ENCODE data around the gene RHEBL1. TPM values are rescaled to one million over a fixed set of nuclear protein-coding genes. Genes with fewer than 3 reads are reported as not detected.

The RHEBL1 gene
- total and polyA plus RNA-seq, 4 donors, result 0.29 to 1.2 (median 0.36) TPM; not detected in 1

DNA sequence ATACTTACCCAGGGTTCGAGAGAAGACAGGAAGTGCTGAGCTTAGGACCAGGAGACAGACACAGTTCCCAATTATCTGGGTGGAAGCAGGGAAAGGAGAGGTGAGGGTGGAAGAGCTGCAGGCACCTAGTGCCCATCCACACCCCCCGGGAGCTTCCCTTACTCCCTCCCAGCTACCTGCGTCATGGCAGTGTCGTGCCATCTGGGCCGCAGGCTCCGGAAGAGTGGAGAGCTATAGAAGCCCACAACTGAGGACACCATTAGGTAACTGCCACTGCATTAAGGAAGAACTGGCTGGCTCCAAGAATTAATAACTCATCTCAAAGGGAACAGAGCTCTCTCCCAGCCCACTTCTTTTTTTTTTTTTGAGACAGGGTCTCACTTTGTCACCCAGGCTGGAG, 30.6 kb upstream of the RHEBL1 start:
- H3K4me3 ChIP-seq (ENCODE audit: low read depth in 1 of 3, low read length in 3 of 3), result no peak overlapping the region
- H3K9ac ChIP-seq (ENCODE audit: low read depth in 1 of 2, low read length in 2 of 2), result no peak overlapping the region
- 94% methylated on average over 6 of the region's 6 CpGs for WGBS
- H3K4me1 ChIP-seq (ENCODE audit: control insufficient read depth in 4 of 4, insufficient read depth in 4 of 4, low read length in 3 of 4), result no peaks in the 10 kb centered on the region
- TF ChIP-seq RXRA (IDR thresholded peaks at IDR 0.05), result no peak
- TF ChIP-seq NR2F2 (IDR thresholded peaks at IDR 0.05), result no peak
- no peak for TF ChIP-seq GABPA (IDR thresholded peaks at IDR 0.05 in 1 of 2, conservative IDR thresholded peaks at IDR 0.05 in 1 of 2)
- TF ChIP-seq JUND (IDR thresholded peaks at IDR 0.05), result no peak
- TF ChIP-seq YY1 (IDR thresholded peaks at IDR 0.05), result no peak
- TF ChIP-seq SP1 (IDR thresholded peaks at IDR 0.05), result no peak
- TF ChIP-seq, protein P1, sequence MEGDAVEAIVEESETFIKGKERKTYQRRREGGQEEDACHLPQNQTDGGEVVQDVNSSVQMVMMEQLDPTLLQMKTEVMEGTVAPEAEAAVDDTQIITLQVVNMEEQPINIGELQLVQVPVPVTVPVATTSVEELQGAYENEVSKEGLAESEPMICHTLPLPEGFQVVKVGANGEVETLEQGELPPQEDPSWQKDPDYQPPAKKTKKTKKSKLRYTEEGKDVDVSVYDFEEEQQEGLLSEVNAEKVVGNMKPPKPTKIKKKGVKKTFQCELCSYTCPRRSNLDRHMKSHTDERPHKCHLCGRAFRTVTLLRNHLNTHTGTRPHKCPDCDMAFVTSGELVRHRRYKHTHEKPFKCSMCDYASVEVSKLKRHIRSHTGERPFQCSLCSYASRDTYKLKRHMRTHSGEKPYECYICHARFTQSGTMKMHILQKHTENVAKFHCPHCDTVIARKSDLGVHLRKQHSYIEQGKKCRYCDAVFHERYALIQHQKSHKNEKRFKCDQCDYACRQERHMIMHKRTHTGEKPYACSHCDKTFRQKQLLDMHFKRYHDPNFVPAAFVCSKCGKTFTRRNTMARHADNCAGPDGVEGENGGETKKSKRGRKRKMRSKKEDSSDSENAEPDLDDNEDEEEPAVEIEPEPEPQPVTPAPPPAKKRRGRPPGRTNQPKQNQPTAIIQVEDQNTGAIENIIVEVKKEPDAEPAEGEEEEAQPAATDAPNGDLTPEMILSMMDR (IDR thresholded peaks at IDR 0.05; ENCODE audit: low read depth, low read length, missing input control), result no peak
- no peak for TF ChIP-seq EGR1 (IDR thresholded peaks at IDR 0.05; ENCODE audit: low read depth in 2 of 2)
- TF ChIP-seq, protein P2, sequence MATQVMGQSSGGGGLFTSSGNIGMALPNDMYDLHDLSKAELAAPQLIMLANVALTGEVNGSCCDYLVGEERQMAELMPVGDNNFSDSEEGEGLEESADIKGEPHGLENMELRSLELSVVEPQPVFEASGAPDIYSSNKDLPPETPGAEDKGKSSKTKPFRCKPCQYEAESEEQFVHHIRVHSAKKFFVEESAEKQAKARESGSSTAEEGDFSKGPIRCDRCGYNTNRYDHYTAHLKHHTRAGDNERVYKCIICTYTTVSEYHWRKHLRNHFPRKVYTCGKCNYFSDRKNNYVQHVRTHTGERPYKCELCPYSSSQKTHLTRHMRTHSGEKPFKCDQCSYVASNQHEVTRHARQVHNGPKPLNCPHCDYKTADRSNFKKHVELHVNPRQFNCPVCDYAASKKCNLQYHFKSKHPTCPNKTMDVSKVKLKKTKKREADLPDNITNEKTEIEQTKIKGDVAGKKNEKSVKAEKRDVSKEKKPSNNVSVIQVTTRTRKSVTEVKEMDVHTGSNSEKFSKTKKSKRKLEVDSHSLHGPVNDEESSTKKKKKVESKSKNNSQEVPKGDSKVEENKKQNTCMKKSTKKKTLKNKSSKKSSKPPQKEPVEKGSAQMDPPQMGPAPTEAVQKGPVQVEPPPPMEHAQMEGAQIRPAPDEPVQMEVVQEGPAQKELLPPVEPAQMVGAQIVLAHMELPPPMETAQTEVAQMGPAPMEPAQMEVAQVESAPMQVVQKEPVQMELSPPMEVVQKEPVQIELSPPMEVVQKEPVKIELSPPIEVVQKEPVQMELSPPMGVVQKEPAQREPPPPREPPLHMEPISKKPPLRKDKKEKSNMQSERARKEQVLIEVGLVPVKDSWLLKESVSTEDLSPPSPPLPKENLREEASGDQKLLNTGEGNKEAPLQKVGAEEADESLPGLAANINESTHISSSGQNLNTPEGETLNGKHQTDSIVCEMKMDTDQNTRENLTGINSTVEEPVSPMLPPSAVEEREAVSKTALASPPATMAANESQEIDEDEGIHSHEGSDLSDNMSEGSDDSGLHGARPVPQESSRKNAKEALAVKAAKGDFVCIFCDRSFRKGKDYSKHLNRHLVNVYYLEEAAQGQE (IDR thresholded peaks at IDR 0.05), result no peak
- H3K9me3 ChIP-seq (ENCODE audit: control insufficient read depth in 4 of 4, low read length in 3 of 4), result no peaks in the 10 kb centered on the region
- no peak for DNase-seq (ENCODE audit: low spot score)
- no peak overlapping the region for H3K27ac ChIP-seq (ENCODE audit: low read depth in 1 of 2, low read length in 2 of 2)
- H3K27me3 ChIP-seq (ENCODE audit: control insufficient read depth in 4 of 4, insufficient read depth in 4 of 4, low read length in 3 of 4), result no peaks in the 10 kb centered on the region
- H3K36me3 ChIP-seq (ENCODE audit: control insufficient read depth in 4 of 4, insufficient read depth in 3 of 4, low read depth in 1 of 4, low read length in 3 of 4), result peaks cover 11 to 54% (median 50%) of the 10 kb centered on the region in 4 donors

DNA sequence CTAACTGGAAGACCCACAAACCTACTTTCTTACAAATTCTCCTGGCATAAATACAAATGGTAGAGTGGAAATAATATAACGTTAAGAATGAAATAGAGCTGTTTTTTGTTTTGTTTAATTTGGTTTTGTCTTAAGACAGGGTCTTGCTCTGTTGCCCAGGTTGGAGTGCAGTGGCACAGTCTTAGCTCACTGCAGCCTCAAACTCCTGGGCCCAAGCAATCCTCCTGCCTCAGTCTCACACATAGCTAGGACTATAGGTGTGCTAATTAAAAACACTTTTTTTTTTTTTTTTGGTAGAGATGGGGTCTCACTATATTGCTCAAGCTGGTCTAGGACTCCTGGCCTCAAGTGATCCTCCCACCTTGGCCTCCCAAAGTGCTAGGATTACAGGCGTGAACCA, 28.9 kb upstream of the RHEBL1 start:
- DNase-seq (ENCODE audit: low spot score), result no peak
- Histone ChIP-seq H3K36me3 (ENCODE audit: control insufficient read depth in 4 of 4, insufficient read depth in 3 of 4, low read depth in 1 of 4, low read length in 3 of 4) (peaks cover 7 to 51% (median 43%) of the 10 kb centered on the region in 4 donors), H3K9ac (ENCODE audit: low read depth in 1 of 2, low read length in 2 of 2) (no peak overlapping the region), H3K4me3 (ENCODE audit: low read depth in 1 of 3, low read length in 3 of 3) (no peak overlapping the region), H3K27me3 (ENCODE audit: control insufficient read depth in 4 of 4, insufficient read depth in 4 of 4, low read length in 3 of 4) (no peaks in the 10 kb centered on the region), H3K27ac (ENCODE audit: low read depth in 1 of 2, low read length in 2 of 2) (no peak overlapping the region), H3K4me1 (ENCODE audit: control insufficient read depth in 4 of 4, insufficient read depth in 4 of 4, low read length in 3 of 4) (peaks cover 0 to 9% (median 6%) of the 10 kb centered on the region in 4 donors), H3K9me3 (ENCODE audit: control insufficient read depth in 4 of 4, low read length in 3 of 4) (no peaks in the 10 kb centered on the region)
- 94% methylated on average over 2 of the region's 2 CpGs for WGBS
- TF ChIP-seq, protein P2 (IDR thresholded peaks at IDR 0.05), result no peak
- TF ChIP-seq RAD21 (IDR thresholded peaks at IDR 0.05) (no peak), SP1 (IDR thresholded peaks at IDR 0.05) (no peak), EGR1 (IDR thresholded peaks at IDR 0.05; ENCODE audit: low read depth in 2 of 2) (no peak), GABPA (IDR thresholded peaks at IDR 0.05 in 1 of 2, conservative IDR thresholded peaks at IDR 0.05 in 1 of 2) (no peak), FOXA1 (IDR thresholded peaks at IDR 0.05) (no peak), RXRA (IDR thresholded peaks at IDR 0.05) (no peak), TAF1 (conservative IDR thresholded peaks at IDR 0.05) (no peak), NR2F2 (IDR thresholded peaks at IDR 0.05) (no peak), YY1 (IDR thresholded peaks at IDR 0.05) (no peak), HNF4G (IDR thresholded peaks at IDR 0.05) (no peak), HNF4A (conservative IDR thresholded peaks at IDR 0.05) (no peak), JUND (IDR thresholded peaks at IDR 0.05) (no peak), FOXA2 (IDR thresholded peaks at IDR 0.05) (no peak)
- TF ChIP-seq, protein P1 (IDR thresholded peaks at IDR 0.05; ENCODE audit: low read depth, low read length, missing input control), result no peak
- TF ChIP-seq, protein P3, sequence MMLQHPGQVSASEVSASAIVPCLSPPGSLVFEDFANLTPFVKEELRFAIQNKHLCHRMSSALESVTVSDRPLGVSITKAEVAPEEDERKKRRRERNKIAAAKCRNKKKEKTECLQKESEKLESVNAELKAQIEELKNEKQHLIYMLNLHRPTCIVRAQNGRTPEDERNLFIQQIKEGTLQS (IDR thresholded peaks at IDR 0.05), result no peak
- TF ChIP-seq, protein P4, sequence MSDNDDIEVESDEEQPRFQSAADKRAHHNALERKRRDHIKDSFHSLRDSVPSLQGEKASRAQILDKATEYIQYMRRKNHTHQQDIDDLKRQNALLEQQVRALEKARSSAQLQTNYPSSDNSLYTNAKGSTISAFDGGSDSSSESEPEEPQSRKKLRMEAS (IDR thresholded peaks at IDR 0.05), result no peak
- TF ChIP-seq, protein P5, sequence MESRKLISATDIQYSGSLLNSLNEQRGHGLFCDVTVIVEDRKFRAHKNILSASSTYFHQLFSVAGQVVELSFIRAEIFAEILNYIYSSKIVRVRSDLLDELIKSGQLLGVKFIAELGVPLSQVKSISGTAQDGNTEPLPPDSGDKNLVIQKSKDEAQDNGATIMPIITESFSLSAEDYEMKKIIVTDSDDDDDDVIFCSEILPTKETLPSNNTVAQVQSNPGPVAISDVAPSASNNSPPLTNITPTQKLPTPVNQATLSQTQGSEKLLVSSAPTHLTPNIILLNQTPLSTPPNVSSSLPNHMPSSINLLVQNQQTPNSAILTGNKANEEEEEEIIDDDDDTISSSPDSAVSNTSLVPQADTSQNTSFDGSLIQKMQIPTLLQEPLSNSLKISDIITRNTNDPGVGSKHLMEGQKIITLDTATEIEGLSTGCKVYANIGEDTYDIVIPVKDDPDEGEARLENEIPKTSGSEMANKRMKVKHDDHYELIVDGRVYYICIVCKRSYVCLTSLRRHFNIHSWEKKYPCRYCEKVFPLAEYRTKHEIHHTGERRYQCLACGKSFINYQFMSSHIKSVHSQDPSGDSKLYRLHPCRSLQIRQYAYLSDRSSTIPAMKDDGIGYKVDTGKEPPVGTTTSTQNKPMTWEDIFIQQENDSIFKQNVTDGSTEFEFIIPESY (IDR thresholded peaks at IDR 0.05), result no peak
